Measurements from ENCODE around the gene TIMM10B.

TIMM10B gene

GRCh38 chr11:6480299-6480914 lies 894 bp upstream of the TIMM10B start:
- H3K4me1 ChIP-seq (ENCODE audit: insufficient read depth, low read length): 0 out of 2 replicates have a peak, but pooled peaks cover under 1% of the 10 kb centered on the region
- peaks cover 27% of the 10 kb centered on the region for H3K36me3 ChIP-seq (ENCODE audit: insufficient read depth, low read length)
- peak overlapping the region; percentile 84 for H3K9ac ChIP-seq (ENCODE audit: low read depth, low read length)
- no peaks in the 10 kb centered on the region for H3K9me3 ChIP-seq (ENCODE audit: control insufficient read depth, insufficient read depth, low read length)

GRCh38 chr11:6481924-6482275 lies 599 bp downstream of the TIMM10B start:
- Histone ChIP-seq H3K36me3 (ENCODE audit: insufficient read depth, low read length) (peaks cover 32% of the 10 kb centered on the region), H3K9ac (ENCODE audit: low read depth, low read length) (peak overlapping the region; percentile 84), H3K4me1 (ENCODE audit: insufficient read depth, low read length) (no peaks in the 10 kb centered on the region), H3K9me3 (ENCODE audit: control insufficient read depth, insufficient read depth, low read length) (no peaks in the 10 kb centered on the region)

GRCh38 chr11:6482441-6482840 lies 1.1 kb downstream of the TIMM10B start:
- Histone ChIP-seq H3K9ac (ENCODE audit: low read depth, low read length) (no peak overlapping the region; the same call in 1 of the 2 replicates), H3K36me3 (ENCODE audit: insufficient read depth, low read length) (peaks cover 32% of the 10 kb centered on the region), H3K4me1 (ENCODE audit: insufficient read depth, low read length) (no peaks in the 10 kb centered on the region), H3K9me3 (ENCODE audit: control insufficient read depth, insufficient read depth, low read length) (no peaks in the 10 kb centered on the region)

- Histone ChIP-seq H3K4me1 (ENCODE audit: insufficient read depth, low read length) (no peaks in the 10 kb centered on the region), H3K9ac (ENCODE audit: low read depth, low read length) (no peak overlapping the region), H3K9me3 (ENCODE audit: control insufficient read depth, insufficient read depth, low read length) (no peaks in the 10 kb centered on the region; the same call in 1 of the 2 replicates), H3K36me3 (ENCODE audit: insufficient read depth, low read length) (peaks cover 35% of the 10 kb centered on the region)
These were observed 1.7 kb downstream of the TIMM10B start for GRCh38 chr11:6483015-6483414.

GRCh38 chr11:6485661-6486060 lies 4.4 kb downstream of the TIMM10B start:
- Histone ChIP-seq H3K9me3 (ENCODE audit: control insufficient read depth, insufficient read depth, low read length) (no peaks in the 10 kb centered on the region; the same call in 1 of the 2 replicates), H3K36me3 (ENCODE audit: insufficient read depth, low read length) (peaks cover 31% of the 10 kb centered on the region), H3K9ac (ENCODE audit: low read depth, low read length) (no peak overlapping the region), H3K4me1 (ENCODE audit: insufficient read depth, low read length) (no peaks in the 10 kb centered on the region)

GRCh38 chr11:6486256-6486655 lies 5.0 kb downstream of the TIMM10B start:
- Histone ChIP-seq H3K9me3 (ENCODE audit: control insufficient read depth, insufficient read depth, low read length) (no peaks in the 10 kb centered on the region; the same call in 1 of the 2 replicates), H3K36me3 (ENCODE audit: insufficient read depth, low read length) (peaks cover 31% of the 10 kb centered on the region), H3K9ac (ENCODE audit: low read depth, low read length) (no peak overlapping the region), H3K4me1 (ENCODE audit: insufficient read depth, low read length) (no peaks in the 10 kb centered on the region)

- H3K36me3 ChIP-seq (ENCODE audit: insufficient read depth, low read length): peaks cover 31% of the 10 kb centered on the region
- no peaks in the 10 kb centered on the region; the same call in 1 of the 2 replicates for H3K9me3 ChIP-seq (ENCODE audit: control insufficient read depth, insufficient read depth, low read length)
- H3K9ac ChIP-seq (ENCODE audit: low read depth, low read length): no peak overlapping the region
- no peaks in the 10 kb centered on the region for H3K4me1 ChIP-seq (ENCODE audit: insufficient read depth, low read length)
These were observed 5.6 kb downstream of the TIMM10B start for GRCh38 chr11:6486938-6487337.

GRCh38 chr11:6488342-6488741 lies 7.0 kb downstream of the TIMM10B start:
- Histone ChIP-seq H3K36me3 (ENCODE audit: insufficient read depth, low read length) (peaks cover 18% of the 10 kb centered on the region), H3K9me3 (ENCODE audit: control insufficient read depth, insufficient read depth, low read length) (no peaks in the 10 kb centered on the region; the same call in 1 of the 2 replicates), H3K4me1 (ENCODE audit: insufficient read depth, low read length) (no peaks in the 10 kb centered on the region), H3K9ac (ENCODE audit: low read depth, low read length) (no peak overlapping the region)

GRCh38 chr11:6488821-6489220 lies 7.5 kb downstream of the TIMM10B start:
- H3K36me3 ChIP-seq (ENCODE audit: insufficient read depth, low read length): peaks cover 15% of the 10 kb centered on the region
- H3K4me1 ChIP-seq (ENCODE audit: insufficient read depth, low read length): no peaks in the 10 kb centered on the region
- no peak overlapping the region for H3K9ac ChIP-seq (ENCODE audit: low read depth, low read length)
- H3K9me3 ChIP-seq (ENCODE audit: control insufficient read depth, insufficient read depth, low read length): no peaks in the 10 kb centered on the region; the same call in 1 of the 2 replicates

- H3K36me3 ChIP-seq (ENCODE audit: insufficient read depth, low read length): peaks cover 15% of the 10 kb centered on the region
These were observed 8.0 kb downstream of the TIMM10B start for GRCh38 chr11:6489306-6489705.

GRCh38 chr11:6497069-6497839 lies 16.0 kb downstream of the TIMM10B start, which contains the start of gene DNHD1:
DNHD1 (plus strand) TSS chr11:6497280; CDS start chr11:6498216, 936 bp downstream.
- Histone ChIP-seq H3K4me1 (ENCODE audit: insufficient read depth, low read length) (peaks cover 9% of the 10 kb centered on the region; the same call in 1 of the 2 replicates), H3K36me3 (ENCODE audit: insufficient read depth, low read length) (no peaks in the 10 kb centered on the region; the same call in none of the 2 replicates), H3K9ac (ENCODE audit: low read depth, low read length) (peak within 1 kb of the TSS; percentile 35; the same call in 1 of the 2 replicates), H3K9me3 (ENCODE audit: control insufficient read depth, insufficient read depth, low read length) (no peaks in the 10 kb centered on the region)

More at GRCh38 chr11:6489306-6489705, 8.0 kb downstream of the TIMM10B start:
- Histone ChIP-seq H3K9me3 (ENCODE audit: control insufficient read depth, insufficient read depth, low read length) (no peaks in the 10 kb centered on the region; the same call in 1 of the 2 replicates), H3K9ac (ENCODE audit: low read depth, low read length) (no peak overlapping the region), H3K4me1 (ENCODE audit: insufficient read depth, low read length) (no peaks in the 10 kb centered on the region)

GRCh38 chr11:6498121-6498520 lies 16.8 kb downstream of the TIMM10B start:
- Histone ChIP-seq H3K9ac (ENCODE audit: low read depth, low read length) (no peak overlapping the region), H3K36me3 (ENCODE audit: insufficient read depth, low read length) (no peaks in the 10 kb centered on the region; the same call in 1 of the 2 replicates), H3K9me3 (ENCODE audit: control insufficient read depth, insufficient read depth, low read length) (no peaks in the 10 kb centered on the region), H3K4me1 (ENCODE audit: insufficient read depth, low read length) (peaks cover 9% of the 10 kb centered on the region; the same call in 1 of the 2 replicates)

GRCh38 chr11:6498544-6498943 lies 17.2 kb downstream of the TIMM10B start:
- Histone ChIP-seq H3K9me3 (ENCODE audit: control insufficient read depth, insufficient read depth, low read length) (no peaks in the 10 kb centered on the region), H3K4me1 (ENCODE audit: insufficient read depth, low read length) (peaks cover 9% of the 10 kb centered on the region; the same call in 1 of the 2 replicates), H3K9ac (ENCODE audit: low read depth, low read length) (no peak overlapping the region), H3K36me3 (ENCODE audit: insufficient read depth, low read length) (no peaks in the 10 kb centered on the region; the same call in 1 of the 2 replicates)

- Histone ChIP-seq H3K9me3 (ENCODE audit: control insufficient read depth, insufficient read depth, low read length) (no peaks in the 10 kb centered on the region), H3K36me3 (ENCODE audit: insufficient read depth, low read length) (0 out of 2 replicates have a peak, but pooled peaks cover 3% of the 10 kb centered on the region), H3K4me1 (ENCODE audit: insufficient read depth, low read length) (peaks cover 7% of the 10 kb centered on the region; the same call in 1 of the 2 replicates), H3K9ac (ENCODE audit: low read depth, low read length) (no peak overlapping the region)
These were observed 21.1 kb downstream of the TIMM10B start for GRCh38 chr11:6502382-6502781.
